ENCODE measurements around the gene POLR2A. TPM values are rescaled to one million over a fixed set of nuclear protein-coding genes. Genes with fewer than 3 reads are reported as not detected.

The POLR2A gene
- total RNA-seq, 2 experiments from 2014 or later, result 491 to 501 TPM

- Histone ChIP-seq H3K27me3 (ENCODE audit: control insufficient read depth in 1 of 2, insufficient read depth in 2 of 2, low read length in 2 of 2) (peaks cover 70 to 77% of the 10 kb centered on the region in 2 experiments), H3K4me1 (ENCODE audit: insufficient read depth, low read length) (peaks cover 65% of the 10 kb centered on the region), H3K9me3 (ENCODE audit: control insufficient read depth in 1 of 2, insufficient read depth in 1 of 2, low read length in 2 of 2) (peaks cover 0 to 23% of the 10 kb centered on the region in 2 experiments), H3K36me3 (ENCODE audit: insufficient read depth, low read length) (no peaks in the 10 kb centered on the region), H3K27ac (ENCODE audit: low read depth in 1 of 2, low read length in 2 of 2) (no peak overlapping the region), H3K4me3 (ENCODE audit: low read length) (no peak overlapping the region)
- ChIA-PET CTCF (interaction anchor here (1.4 kb wide), 1 partner anchor 395 kb away, joined by 3 read pairs; no protein-coding TSS in a partner anchor), POLR2A (interaction anchor here (0.9 to 9.0 kb wide), 8 partner anchors 15 to 245 kb away, joined by 3 to 156 read pairs (median 8); partner anchors contain the start of genes ACAP1, POLR2A, SLC35G6 and SOX15)
- no peak for TF ChIP-seq CTCF (IDR thresholded peaks at IDR 0.05)
- Mint-ChIP-seq H3K36me3 (ENCODE audit: low read depth) (no peaks in the 10 kb centered on the region), H3K27me3 (peaks cover 72% of the 10 kb centered on the region), H3K27ac (no peak overlapping the region), H3K9me3 (no peaks in the 10 kb centered on the region), H3K4me1 (ENCODE audit: low read depth) (peaks cover 51% of the 10 kb centered on the region), H3K4me3 (no peak overlapping the region)
- intact Hi-C loops (cut with DNase I, micrococcal nuclease), result no loop called here
- no peak for DNase-seq
- ATAC-seq (ENCODE audit: poor library complexity), result no peak
These were observed 42.9 kb upstream of the POLR2A start for GRCh38 chr17:7441266-7441665.

- Mint-ChIP-seq H3K4me3 (peak overlapping the region; percentile 54), H3K4me1 (ENCODE audit: low read depth) (peaks cover 45% of the 10 kb centered on the region), H3K27ac (no peak overlapping the region), H3K36me3 (ENCODE audit: low read depth) (no peaks in the 10 kb centered on the region), H3K27me3 (peaks cover 75% of the 10 kb centered on the region), H3K9me3 (no peaks in the 10 kb centered on the region)
- H3K4me1 ChIP-seq (ENCODE audit: insufficient read depth, low read length), result peaks cover 65% of the 10 kb centered on the region
- no peak overlapping the region for H3K4me3 ChIP-seq (ENCODE audit: low read length)
- no peaks in the 10 kb centered on the region for H3K36me3 ChIP-seq (ENCODE audit: insufficient read depth, low read length)
- ATAC-seq (ENCODE audit: poor library complexity) (no peak), DNase-seq (no peak)
- ChIA-PET POLR2A (interaction anchor here (0.6 to 9.0 kb wide), 5 partner anchors 14 to 81 kb away, joined by 3 to 156 read pairs (median 5); partner anchors contain the start of genes POLR2A, SLC35G6 and ZBTB4), CTCF (no interaction called here)
- H3K9me3 ChIP-seq (ENCODE audit: control insufficient read depth in 1 of 2, insufficient read depth in 1 of 2, low read length in 2 of 2), result peaks cover 0 to 31% of the 10 kb centered on the region in 2 experiments
- no peak overlapping the region for H3K27ac ChIP-seq (ENCODE audit: low read depth in 1 of 2, low read length in 2 of 2)
- no peak for TF ChIP-seq CTCF (IDR thresholded peaks at IDR 0.05)
- intact Hi-C loops (cut with DNase I, micrococcal nuclease), result no loop called here
- peaks cover 78 to 85% of the 10 kb centered on the region in 2 experiments for H3K27me3 ChIP-seq (ENCODE audit: control insufficient read depth in 1 of 2, insufficient read depth in 2 of 2, low read length in 2 of 2)
These were observed 42.0 kb upstream of the POLR2A start for GRCh38 chr17:7442142-7442541.

- Mint-ChIP-seq H3K36me3 (ENCODE audit: low read depth) (no peaks in the 10 kb centered on the region), H3K9me3 (no peaks in the 10 kb centered on the region), H3K27me3 (peaks cover 79% of the 10 kb centered on the region), H3K4me1 (ENCODE audit: low read depth) (peaks cover 37% of the 10 kb centered on the region), H3K27ac (no peak overlapping the region), H3K4me3 (peak overlapping the region; percentile 7)
- Histone ChIP-seq H3K27me3 (ENCODE audit: control insufficient read depth in 1 of 2, insufficient read depth in 2 of 2, low read length in 2 of 2) (peaks cover 74 to 85% of the 10 kb centered on the region in 2 experiments), H3K9me3 (ENCODE audit: control insufficient read depth in 1 of 2, insufficient read depth in 1 of 2, low read length in 2 of 2) (peaks cover 0 to 31% of the 10 kb centered on the region in 2 experiments), H3K36me3 (ENCODE audit: insufficient read depth, low read length) (no peaks in the 10 kb centered on the region), H3K27ac (ENCODE audit: low read depth in 1 of 2, low read length in 2 of 2) (no peak overlapping the region), H3K4me1 (ENCODE audit: insufficient read depth, low read length) (peaks cover 48% of the 10 kb centered on the region), H3K4me3 (ENCODE audit: low read length) (no peak overlapping the region)
- ATAC-seq (ENCODE audit: poor library complexity) (no peak), DNase-seq (no peak)
- TF ChIP-seq CTCF (IDR thresholded peaks at IDR 0.05), result no peak
- ChIA-PET CTCF (interaction anchor here (1.3 kb wide), 1 partner anchor 88 kb away, joined by 4 read pairs; no protein-coding TSS in a partner anchor), POLR2A (interaction anchor here (0.8 to 4.0 kb wide), 9 partner anchors 9 to 117 kb away, joined by 3 to 25 read pairs (median 6); partner anchors contain the start of genes POLR2A, SLC35G6, TMEM102 and TMEM256)
- intact Hi-C loops (cut with DNase I, micrococcal nuclease), result no loop called here
These were observed 40.4 kb upstream of the POLR2A start for GRCh38 chr17:7443499-7444485.

All from CD4-positive, alpha-beta T cell (primary cell).